GM21723 (cell line): ENCODE data around the gene RPS4Y1.

ENCODE experiments used
- ATAC-seq: cut with Tn5 transposase; IDR thresholded peaks from one replicate; pipeline ENCODE4 v1.9.1; 2021; ENCODE audit warnings: mild to moderate bottlenecking, moderate library complexity; ENCODE audit not compliant: unreplicated experiment

The RPS4Y1 gene

DNA sequence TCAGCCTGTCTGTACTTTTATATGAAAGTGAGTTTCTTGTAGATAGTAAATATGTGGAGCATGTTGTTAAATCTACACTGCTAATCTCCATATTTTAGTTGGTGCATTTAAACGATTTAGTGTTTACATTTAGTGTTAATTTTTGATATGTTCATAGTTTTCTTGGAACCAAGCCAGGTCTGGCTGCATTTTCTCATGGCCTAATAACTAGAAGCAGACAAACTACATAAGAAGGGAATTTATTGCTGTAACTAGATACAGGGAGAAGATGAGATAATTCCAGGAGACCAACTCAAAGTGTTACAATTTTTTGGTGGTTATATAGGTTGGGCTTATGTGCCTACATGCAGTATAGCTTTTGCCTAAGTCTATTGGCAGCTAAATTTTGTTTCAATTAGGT lies 32.8 kb downstream of the RPS4Y1 start:
- no peak for ATAC-seq

DNA sequence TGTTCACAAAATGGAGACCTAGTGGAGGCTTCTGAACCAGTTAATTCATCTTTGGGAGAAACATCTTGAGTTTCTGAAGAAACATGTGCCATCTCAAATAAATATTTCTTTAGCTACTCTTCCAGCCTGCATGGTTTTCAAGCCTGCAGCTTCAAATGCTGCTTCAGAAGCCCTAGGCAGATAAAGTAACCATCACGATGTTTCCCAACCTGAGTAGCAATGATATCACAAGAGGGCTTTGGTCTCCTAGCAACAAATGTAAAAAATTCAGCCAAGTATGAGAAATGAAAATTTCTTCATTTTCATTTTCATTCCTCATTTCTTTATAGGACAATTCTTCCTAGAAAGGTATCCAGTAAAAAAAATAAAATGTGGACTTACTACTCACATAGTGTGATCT lies 42.2 kb downstream of the RPS4Y1 start:
- ATAC-seq, result no peak

DNA sequence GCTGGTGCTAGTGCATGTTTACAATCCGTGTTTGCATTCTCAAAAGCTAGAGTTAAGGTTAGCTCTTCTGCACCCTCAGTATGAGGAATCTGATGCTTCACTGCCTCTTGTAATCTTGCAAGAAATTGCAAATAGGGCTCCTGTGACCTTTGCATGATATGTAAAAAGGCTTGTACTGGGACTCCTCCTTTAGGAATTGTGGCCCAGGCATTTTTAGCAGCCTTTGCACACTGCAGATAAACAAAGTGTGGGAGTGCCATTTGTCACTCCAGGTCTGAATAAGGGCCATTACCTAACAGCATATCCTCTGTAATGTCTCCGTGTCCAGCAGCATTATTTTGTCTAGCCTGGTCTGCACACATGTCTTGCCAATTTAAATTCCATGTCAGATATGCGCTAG lies 44.5 kb downstream of the RPS4Y1 start:
- ATAC-seq, result no peak

DNA sequence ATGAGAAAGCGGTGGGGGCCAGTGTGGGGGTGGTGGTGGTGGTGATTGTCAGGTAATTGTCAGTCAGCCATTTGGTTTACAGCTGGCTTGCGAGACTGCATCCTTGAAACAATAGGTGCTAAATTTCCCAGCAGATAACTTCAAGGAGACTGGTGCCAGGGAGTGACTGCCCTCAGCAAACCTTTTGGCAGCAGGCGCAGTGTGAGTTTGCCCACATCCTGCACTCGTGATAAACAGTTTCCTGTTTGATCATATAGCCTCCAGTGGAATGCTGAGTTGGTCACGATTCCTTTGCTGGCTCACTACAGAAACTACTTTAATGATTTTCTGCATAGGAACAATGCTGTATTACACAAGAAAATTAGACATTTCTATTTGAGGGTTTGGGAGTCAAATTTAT lies 46.0 kb downstream of the RPS4Y1 start:
- ATAC-seq, result no peak

DNA sequence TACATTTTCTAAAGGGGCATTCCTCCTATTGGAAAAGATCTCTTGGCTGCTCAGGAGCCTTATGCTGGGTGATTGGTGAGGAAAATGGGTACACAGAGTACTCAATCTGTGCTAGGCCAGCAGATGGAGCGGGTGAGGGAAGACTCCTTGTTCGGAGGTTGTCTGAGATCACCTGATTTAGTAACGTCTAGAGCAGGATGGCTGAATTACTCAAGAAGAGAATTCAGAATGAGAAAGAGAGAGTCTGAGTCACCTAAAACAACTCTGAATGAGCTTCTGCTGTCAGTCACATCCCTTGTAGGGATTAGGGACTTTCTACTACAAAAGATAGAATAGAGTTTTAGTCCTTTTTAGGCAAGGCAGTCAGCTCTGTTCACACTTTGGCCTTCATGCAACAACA lies 46.6 kb downstream of the RPS4Y1 start:
- no peak for ATAC-seq

DNA sequence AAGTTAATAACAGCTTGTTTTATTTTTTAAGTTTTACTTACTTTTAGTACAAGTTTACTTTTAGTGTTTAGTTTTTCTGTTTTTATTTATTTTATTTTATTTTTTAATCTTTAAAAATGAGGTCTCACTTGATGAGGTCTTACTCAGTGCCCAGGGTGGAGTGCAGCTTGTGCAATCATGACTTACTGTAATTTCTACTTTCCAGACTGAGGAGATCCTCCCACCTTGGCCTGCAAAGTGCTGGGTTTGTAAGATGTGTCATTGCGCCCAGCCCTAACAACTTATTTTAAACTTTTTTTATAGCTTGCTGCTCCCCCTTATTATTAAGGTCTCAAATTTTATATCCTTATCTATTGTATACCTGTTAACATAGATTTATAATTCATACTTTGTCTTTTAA lies 52.1 kb downstream of the RPS4Y1 start:
- ATAC-seq, result no peak

DNA sequence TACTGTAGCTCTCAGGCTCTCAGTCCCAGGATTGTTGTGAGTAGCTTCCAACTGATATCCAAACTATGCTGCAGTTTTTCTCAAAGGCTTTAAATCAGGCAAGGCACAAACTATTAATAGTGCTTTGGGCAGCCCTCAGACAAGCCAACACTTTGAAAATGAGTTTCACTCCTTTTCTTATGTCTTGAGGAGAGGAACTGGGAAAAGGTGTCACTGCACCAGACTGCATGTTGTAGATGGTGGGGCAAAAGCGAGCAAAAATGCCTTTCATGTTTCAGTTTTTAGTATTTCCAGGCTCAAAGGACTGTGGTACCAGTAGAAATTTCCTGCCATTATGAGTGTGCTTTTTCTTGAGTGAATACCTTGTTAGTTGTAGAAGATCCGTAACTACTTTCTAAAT lies 54.6 kb downstream of the RPS4Y1 start:
- no peak for ATAC-seq

DNA sequence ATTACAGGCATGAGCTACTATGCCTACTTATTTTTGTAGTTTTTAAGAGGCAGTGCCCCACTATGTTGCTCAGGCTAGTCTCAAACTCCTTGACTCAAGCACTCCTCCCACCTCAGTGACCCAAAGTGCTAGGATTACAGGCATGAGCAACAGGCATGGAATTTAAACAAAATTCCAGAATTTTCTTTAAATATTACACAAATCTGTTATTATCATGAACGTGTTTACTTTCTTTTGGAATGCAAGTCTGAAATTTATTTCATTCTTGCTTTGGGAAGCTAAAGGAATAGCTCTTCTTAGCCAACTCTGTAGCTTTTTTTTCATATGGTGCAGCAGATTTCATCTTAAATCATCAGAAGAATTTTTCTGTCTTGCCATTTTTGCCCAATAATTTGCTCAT lies 66.0 kb downstream of the RPS4Y1 start:
- no peak for ATAC-seq

DNA sequence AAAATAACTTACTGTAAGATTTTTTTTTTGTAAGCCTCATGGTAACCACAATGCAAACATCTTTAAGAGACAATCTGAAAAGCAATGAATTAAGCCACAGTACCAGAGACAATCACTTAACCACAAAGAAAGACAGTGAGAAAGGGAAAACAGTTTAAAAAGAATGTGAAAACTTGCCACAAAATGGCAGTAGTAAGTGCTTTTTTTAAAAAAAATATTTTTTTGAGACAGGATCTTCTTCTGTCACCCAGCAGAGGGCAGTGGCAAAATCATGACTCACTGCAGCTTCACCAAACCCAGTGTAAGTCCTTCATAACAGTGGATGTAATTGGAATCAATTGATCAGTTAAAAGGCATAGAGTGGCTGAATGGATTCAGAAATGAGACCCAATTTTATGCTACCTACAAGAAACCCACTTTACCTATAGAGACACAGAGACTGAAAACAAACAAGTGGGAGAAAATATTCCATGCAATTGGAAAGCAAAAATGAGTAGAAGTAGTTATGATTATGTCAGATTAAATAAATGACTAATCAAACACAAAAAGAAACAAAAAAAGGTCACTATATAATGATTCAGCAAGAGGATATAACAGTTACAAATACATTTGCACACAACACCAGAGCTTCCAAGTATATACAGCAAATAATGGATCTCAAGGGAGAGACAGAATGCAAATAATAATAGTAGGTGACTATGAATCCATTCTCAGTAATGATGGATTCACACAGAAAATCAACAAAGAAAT lies 71.8 kb downstream of the RPS4Y1 start:
- ATAC-seq, result no peak
